ENCODE data around the gene PACS2.

PACS2 gene

DNA sequence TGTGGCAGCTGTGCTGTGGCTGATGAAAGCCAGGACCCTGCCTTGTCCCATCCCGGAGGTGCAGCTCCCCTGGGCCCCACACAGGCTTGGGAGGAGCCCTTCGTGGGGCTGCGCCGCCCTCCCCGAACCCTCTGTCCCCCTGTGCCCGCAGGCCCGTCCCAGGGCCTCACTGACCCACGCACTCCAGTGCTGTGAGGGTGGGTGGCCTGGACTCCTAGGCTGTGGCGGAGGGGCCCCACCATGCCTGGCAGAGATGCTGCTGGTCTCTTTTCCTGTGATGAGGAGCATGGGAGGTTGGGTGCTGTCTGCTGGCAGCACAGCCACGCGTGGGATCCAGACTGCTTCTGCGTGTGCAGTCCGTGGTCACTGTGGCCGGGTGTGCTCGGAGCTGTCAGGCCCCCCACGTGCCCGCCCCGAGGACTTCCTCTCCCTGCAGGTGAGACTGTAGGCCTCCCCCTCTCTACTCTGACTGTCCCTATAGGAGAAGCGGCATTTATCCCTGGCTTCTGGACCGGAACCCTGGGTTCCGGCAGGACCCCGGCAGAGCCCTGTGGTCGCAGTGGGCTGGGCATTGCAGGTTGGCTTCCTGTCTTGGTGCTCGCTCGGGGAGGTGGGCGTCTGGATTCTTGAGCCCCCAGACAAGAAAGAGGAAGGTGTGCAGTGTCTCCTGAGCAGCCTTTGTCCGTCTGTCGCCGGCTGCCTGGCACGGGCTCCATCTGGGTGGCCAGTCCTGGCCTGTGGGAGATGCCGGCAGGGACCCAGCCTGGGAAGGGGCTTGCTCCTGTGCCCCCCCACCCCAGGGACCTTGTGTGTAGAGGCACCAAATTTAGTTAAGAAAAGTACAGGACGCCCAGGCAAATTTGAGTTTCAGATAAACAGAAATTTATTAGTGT lies 107.4 kb downstream of the PACS2 start:
- Histone ChIP-seq H3K4me3 (ENCODE audit: low read length) (no peak overlapping the region), H3K4me1 (ENCODE audit: control insufficient read depth, insufficient read depth, low read length) (peaks cover 17% of the 10 kb centered on the region)

DNA sequence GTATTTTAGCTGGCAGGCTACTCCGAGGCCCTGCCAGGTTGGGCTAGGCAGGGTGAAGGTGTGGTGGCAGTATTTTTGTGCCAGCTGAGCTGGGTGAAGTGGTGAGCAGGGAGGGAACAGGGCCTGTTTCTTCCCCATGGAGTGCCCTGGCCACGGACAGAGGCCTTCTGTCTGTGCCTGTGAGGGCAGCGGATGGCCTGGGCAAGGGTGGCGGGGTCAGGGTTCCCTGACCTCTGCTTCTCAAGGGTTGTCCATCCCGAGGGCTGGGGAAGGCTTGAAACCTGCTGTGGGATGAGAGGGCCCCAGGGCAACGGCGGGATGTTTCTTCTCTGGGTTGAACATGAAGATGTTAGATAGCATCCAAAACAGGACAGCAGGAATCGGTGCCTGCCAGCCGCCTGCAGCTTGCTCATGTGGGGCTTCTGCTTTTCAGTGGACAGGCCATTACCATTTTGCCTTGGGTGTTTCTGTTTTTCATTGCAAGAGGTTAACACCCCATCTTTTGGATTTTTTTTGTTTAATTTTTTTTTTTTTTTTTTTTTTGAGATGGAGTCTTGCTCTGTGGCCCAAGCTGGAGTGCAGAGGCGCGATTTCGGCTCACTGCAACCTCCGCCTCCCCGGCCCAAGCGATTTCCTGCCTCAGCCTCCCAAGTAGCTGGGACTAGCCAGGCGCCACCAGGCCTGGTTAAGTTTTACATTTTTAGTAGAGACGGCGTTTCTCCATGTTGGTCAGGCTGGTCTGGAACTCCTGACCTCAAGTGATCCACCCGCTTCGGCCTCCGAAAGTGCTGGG lies 108.3 kb downstream of the PACS2 start:
- Histone ChIP-seq H3K9ac (ENCODE audit: low read length) (no peak overlapping the region), H3K4me3 (ENCODE audit: low read length) (no peak overlapping the region), H3K36me3 (ENCODE audit: control insufficient read depth, insufficient read depth, low read length) (no peaks in the 10 kb centered on the region), H3K27me3 (ENCODE audit: control insufficient read depth, insufficient read depth, low read length) (no peaks in the 10 kb centered on the region), H3K27ac (ENCODE audit: low read depth, low read length) (no peak overlapping the region), H3K4me1 (ENCODE audit: control insufficient read depth, insufficient read depth, low read length) (peaks cover 17% of the 10 kb centered on the region)

More for the DNA sequence above, 107.4 kb downstream of the PACS2 start:
- Histone ChIP-seq H3K9ac (ENCODE audit: low read length) (no peak overlapping the region), H3K27ac (ENCODE audit: low read depth, low read length) (peak overlapping the region; percentile 3), H3K36me3 (ENCODE audit: control insufficient read depth, insufficient read depth, low read length) (no peaks in the 10 kb centered on the region), H3K27me3 (ENCODE audit: control insufficient read depth, insufficient read depth, low read length) (no peaks in the 10 kb centered on the region)

DNA sequence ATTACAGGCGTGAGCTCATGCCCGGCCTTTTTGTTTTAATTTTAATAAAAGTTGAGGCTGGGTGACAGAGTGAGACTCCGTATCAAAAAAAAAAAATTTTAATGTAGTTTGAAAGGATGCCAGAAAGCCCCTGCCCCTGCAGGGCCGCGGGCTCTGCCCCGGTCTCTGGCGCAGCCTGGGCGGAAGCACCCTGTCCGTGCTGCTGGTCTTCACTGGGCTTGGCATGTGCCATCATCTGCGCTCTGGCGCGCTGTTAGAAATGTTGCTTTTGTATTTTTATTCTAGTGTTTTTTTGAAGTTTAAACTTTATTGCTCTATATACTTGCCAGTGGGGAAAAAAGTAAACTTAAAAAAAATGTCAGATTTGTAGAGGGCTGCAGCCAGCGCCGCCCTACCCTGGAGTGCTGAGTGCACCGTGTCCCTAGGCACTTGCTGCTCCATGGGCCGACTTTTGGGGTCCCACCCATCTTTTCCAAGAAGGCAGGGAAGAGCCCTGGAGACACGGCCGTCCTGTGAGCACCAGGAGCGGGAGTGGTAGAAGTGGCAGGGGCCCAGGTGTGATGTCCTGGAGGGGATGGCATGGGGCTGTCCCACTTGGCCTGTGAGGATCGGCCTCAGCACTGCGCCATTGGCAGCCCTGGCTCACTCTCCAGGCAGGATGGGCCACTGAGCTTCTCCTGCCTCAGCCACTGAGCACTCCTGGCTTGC lies 109.1 kb downstream of the PACS2 start:
- Histone ChIP-seq H3K4me1 (ENCODE audit: control insufficient read depth, insufficient read depth, low read length) (peaks cover 16% of the 10 kb centered on the region), H3K27me3 (ENCODE audit: control insufficient read depth, insufficient read depth, low read length) (no peaks in the 10 kb centered on the region), H3K9ac (ENCODE audit: low read length) (no peak overlapping the region), H3K36me3 (ENCODE audit: control insufficient read depth, insufficient read depth, low read length) (no peaks in the 10 kb centered on the region), H3K27ac (ENCODE audit: low read depth, low read length) (no peak overlapping the region), H3K4me3 (ENCODE audit: low read length) (no peak overlapping the region)

DNA sequence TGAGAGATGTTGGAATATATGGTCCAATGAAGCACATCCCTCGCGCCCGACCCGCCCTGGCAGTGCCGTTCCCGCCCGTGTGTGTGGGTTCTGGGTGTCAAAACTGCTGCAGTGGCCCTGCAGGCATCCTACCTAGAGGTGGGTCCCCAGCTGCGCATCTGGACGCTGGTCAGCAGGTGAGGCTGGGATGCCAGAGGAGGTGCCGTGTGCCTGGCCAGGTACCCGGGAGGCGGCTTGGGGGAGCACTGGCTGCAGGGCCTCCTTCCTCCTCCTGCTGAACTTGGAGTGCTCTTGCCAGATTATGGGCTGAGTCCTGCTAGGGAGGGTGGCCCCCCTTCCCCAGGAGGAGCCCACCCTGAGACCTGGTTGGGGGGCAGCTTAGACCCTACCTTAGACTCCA lies 110.3 kb downstream of the PACS2 start:
- H3K9ac ChIP-seq (ENCODE audit: low read length): no peak overlapping the region
- no peak overlapping the region for H3K27ac ChIP-seq (ENCODE audit: low read depth, low read length)
- no peaks in the 10 kb centered on the region for H3K36me3 ChIP-seq (ENCODE audit: control insufficient read depth, insufficient read depth, low read length)
- H3K4me3 ChIP-seq (ENCODE audit: low read length): no peak overlapping the region
- peaks cover 9% of the 10 kb centered on the region for H3K4me1 ChIP-seq (ENCODE audit: control insufficient read depth, insufficient read depth, low read length)
- no peaks in the 10 kb centered on the region for H3K27me3 ChIP-seq (ENCODE audit: control insufficient read depth, insufficient read depth, low read length)

DNA sequence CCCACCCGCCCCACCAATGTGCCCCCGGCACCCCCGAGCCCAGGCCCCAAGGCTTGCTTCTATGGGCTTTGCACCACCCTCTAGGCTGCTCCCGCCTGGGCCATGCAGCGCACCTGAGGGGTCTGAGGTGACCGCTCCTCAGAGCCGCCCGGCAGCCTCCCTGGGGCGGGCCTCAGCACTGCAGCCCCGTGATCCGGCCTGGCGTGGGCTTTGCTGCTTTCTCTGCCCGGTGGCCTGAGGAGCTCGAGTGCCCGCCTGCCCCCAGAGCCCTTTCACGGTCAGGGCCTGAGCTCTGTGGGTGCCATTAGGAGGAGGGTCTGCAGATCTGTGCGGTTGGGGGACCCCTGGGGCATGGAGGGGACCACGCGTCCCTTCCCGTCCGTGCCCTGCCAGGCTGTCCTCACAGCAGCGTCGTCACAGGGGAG lies 111.3 kb downstream of the PACS2 start:
- Histone ChIP-seq H3K27ac (ENCODE audit: low read depth, low read length) (no peak overlapping the region), H3K9ac (ENCODE audit: low read length) (no peak overlapping the region), H3K4me3 (ENCODE audit: low read length) (no peak overlapping the region)

DNA sequence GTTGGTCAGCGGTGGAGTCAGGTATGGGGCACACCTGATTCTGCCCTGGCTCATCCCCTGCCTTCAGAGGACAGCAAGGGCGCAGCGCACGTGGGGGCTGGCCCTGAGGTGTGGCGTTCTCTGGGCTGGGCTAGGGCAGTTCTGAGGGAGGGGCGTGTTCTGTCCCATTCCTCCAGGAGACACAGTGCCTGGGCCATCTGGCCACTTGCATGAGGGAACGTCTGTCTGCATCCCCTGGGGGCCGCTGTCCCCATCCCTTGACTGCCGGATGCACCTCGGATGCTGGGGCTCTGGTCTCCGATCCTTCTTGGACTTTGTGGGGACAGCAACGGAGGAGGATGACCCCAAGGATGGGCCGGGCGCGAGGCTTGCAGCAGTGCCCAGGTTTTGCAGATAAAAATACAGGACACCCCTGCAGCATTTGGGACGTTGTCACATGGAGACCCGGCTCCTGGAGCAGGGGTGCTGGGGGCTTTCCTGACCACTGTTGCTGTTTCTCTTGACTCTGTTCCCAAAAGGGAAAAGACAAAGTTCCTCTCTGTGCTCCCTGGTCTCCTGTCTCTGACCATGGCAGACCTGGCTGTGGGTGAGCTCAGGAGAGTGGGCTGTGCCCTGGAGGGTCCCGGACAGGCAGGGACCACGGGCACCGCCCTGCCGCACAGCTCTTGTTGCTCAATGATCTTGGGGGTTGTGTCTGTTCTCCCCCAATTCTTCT lies 112.0 kb downstream of the PACS2 start:
- Histone ChIP-seq H3K4me3 (ENCODE audit: low read length) (no peak overlapping the region), H3K27ac (ENCODE audit: low read depth, low read length) (no peak overlapping the region), H3K36me3 (ENCODE audit: control insufficient read depth, insufficient read depth, low read length) (no peaks in the 10 kb centered on the region), H3K9ac (ENCODE audit: low read length) (no peak overlapping the region), H3K27me3 (ENCODE audit: control insufficient read depth, insufficient read depth, low read length) (no peaks in the 10 kb centered on the region), H3K4me1 (ENCODE audit: control insufficient read depth, insufficient read depth, low read length) (peaks cover under 1% of the 10 kb centered on the region)

More for the DNA sequence above, 111.3 kb downstream of the PACS2 start:
- no peaks in the 10 kb centered on the region for H3K36me3 ChIP-seq (ENCODE audit: control insufficient read depth, insufficient read depth, low read length)
- H3K27me3 ChIP-seq (ENCODE audit: control insufficient read depth, insufficient read depth, low read length): no peaks in the 10 kb centered on the region
- H3K4me1 ChIP-seq (ENCODE audit: control insufficient read depth, insufficient read depth, low read length): peaks cover 7% of the 10 kb centered on the region

DNA sequence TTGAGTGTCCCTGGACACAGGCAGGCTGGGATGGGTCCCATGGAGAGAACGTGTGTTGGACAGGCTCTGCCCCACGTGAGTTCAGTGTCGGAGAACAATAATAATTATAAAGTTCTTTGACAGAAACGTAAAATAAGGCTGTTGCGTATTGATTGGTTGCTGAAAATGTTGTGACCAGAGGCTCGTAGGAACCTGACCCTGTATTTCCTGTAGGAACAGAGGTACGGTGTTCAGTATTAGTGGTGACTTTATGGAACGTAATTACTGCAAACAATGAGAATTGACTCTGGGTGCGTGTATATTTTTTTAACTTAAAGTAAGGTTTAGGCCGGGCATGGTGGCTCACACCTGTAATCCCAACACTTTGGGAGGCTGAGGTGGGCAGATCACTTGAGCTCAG lies 112.9 kb downstream of the PACS2 start:
- H3K4me3 ChIP-seq (ENCODE audit: low read length): no peak overlapping the region
- no peak overlapping the region for H3K27ac ChIP-seq (ENCODE audit: low read depth, low read length)
- no peaks in the 10 kb centered on the region for H3K27me3 ChIP-seq (ENCODE audit: control insufficient read depth, insufficient read depth, low read length)
- H3K36me3 ChIP-seq (ENCODE audit: control insufficient read depth, insufficient read depth, low read length): no peaks in the 10 kb centered on the region
- H3K9ac ChIP-seq (ENCODE audit: low read length): no peak overlapping the region
- no peaks in the 10 kb centered on the region for H3K4me1 ChIP-seq (ENCODE audit: control insufficient read depth, insufficient read depth, low read length)

DNA sequence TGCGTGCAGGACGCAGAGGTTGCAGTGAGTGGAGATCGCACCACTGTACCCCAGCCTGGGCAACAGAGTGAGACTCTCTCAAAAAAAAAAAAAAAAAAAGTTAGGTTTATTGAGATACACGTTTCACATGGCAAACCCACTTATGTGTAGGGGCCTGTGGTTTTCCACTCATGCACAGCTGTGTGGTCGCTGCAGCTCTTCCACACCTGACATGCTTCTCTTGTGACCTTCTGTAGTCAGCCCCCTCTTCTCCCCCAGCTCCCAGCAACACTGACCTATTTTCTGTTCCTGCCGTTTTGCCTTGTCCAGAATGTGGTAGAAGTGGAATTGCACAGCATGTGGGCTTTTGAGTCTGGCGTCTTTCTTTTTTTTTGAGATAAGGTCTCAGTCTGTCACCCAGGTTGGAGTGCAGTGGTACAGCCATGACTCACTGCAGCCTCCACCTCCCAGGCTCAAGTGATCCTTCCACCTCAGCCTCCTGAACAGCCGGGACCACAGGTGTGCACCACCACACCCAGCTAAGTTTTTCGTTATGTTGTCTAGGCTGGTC lies 113.5 kb downstream of the PACS2 start:
- no peaks in the 10 kb centered on the region for H3K4me1 ChIP-seq (ENCODE audit: control insufficient read depth, insufficient read depth, low read length)

DNA sequence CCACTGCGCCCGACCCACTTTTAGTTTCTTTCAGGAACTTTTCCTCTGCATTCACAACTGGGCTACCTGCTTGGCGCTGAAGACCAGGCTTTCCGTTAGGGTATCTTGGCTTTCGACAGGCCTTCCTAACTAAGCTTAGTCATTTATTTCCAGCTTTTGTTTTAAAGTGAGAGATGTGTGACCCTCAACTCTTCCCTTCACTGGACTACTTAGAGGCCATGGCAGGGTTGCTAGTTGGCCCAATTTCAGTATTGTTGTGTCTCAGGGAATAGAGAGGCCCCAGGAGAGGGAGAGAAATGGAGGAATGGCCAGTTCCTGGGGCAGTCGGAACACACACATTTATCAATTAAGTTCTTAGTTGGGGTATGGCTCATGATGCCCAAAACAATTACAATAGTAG lies 115.5 kb downstream of the PACS2 start:
- Histone ChIP-seq H3K27ac (ENCODE audit: low read depth, low read length) (no peak overlapping the region), H3K9ac (ENCODE audit: low read length) (no peak overlapping the region), H3K36me3 (ENCODE audit: control insufficient read depth, insufficient read depth, low read length) (no peaks in the 10 kb centered on the region), H3K27me3 (ENCODE audit: control insufficient read depth, insufficient read depth, low read length) (no peaks in the 10 kb centered on the region), H3K4me3 (ENCODE audit: low read length) (no peak overlapping the region), H3K4me1 (ENCODE audit: control insufficient read depth, insufficient read depth, low read length) (no peaks in the 10 kb centered on the region)

More for the DNA sequence above, 113.5 kb downstream of the PACS2 start:
- Histone ChIP-seq H3K27ac (ENCODE audit: low read depth, low read length) (no peak overlapping the region), H3K27me3 (ENCODE audit: control insufficient read depth, insufficient read depth, low read length) (no peaks in the 10 kb centered on the region), H3K36me3 (ENCODE audit: control insufficient read depth, insufficient read depth, low read length) (no peaks in the 10 kb centered on the region), H3K4me3 (ENCODE audit: low read length) (no peak overlapping the region), H3K9ac (ENCODE audit: low read length) (no peak overlapping the region)

DNA sequence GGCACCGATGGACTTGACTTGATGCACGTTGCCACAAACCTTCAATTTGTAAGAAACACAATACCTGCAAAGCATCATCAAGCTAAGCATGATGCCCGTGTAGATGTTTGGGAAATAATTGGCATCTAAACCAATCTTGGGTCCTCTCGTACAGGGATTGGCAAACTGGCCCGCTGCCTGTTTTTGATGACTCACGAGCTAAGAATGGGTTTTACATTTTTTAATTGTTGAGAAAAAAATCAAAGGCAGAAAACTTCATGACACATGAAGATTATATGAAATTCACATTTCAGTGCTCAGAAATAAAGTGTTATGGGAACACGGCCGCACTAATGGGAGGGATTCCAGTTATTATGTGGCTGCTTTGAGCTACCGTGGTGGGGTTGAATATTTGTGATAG lies 116.0 kb downstream of the PACS2 start:
- Histone ChIP-seq H3K27me3 (ENCODE audit: control insufficient read depth, insufficient read depth, low read length) (no peaks in the 10 kb centered on the region), H3K36me3 (ENCODE audit: control insufficient read depth, insufficient read depth, low read length) (no peaks in the 10 kb centered on the region), H3K9ac (ENCODE audit: low read length) (no peak overlapping the region), H3K27ac (ENCODE audit: low read depth, low read length) (no peak overlapping the region), H3K4me3 (ENCODE audit: low read length) (no peak overlapping the region), H3K4me1 (ENCODE audit: control insufficient read depth, insufficient read depth, low read length) (no peaks in the 10 kb centered on the region)

DNA sequence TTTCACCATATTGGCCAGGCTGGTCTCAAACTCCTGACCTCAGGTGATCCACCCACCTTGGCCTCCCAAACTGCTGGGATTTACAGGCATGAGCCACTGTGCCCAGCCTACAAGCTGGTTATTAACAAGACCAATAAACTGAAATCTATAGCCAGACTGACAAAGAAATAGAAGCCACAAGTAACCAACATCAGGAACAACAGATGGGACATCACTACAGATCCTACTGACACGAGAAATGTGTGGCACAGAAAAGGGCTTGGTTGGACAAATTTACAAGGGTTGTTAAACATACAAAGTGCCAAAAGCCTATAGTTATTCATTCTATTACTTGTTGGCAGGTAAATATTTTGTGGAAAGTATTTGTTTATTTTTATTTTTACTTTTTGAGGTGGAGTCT lies 116.7 kb downstream of the PACS2 start:
- Histone ChIP-seq H3K36me3 (ENCODE audit: control insufficient read depth, insufficient read depth, low read length) (no peaks in the 10 kb centered on the region), H3K4me1 (ENCODE audit: control insufficient read depth, insufficient read depth, low read length) (no peaks in the 10 kb centered on the region), H3K27ac (ENCODE audit: low read depth, low read length) (no peak overlapping the region), H3K4me3 (ENCODE audit: low read length) (no peak overlapping the region), H3K9ac (ENCODE audit: low read length) (no peak overlapping the region), H3K27me3 (ENCODE audit: control insufficient read depth, insufficient read depth, low read length) (no peaks in the 10 kb centered on the region)
